Medulla oblongata (tissue), 1 donor: ENCODE measurements around the gene SCAMP3.

ENCODE experiments used
- DNase-seq: peaks from one replicate; pipeline ENCODE4 v3.0.0-alpha.2; 2015; ENCODE audit errors: extremely low spot score

The SCAMP3 gene

DNA sequence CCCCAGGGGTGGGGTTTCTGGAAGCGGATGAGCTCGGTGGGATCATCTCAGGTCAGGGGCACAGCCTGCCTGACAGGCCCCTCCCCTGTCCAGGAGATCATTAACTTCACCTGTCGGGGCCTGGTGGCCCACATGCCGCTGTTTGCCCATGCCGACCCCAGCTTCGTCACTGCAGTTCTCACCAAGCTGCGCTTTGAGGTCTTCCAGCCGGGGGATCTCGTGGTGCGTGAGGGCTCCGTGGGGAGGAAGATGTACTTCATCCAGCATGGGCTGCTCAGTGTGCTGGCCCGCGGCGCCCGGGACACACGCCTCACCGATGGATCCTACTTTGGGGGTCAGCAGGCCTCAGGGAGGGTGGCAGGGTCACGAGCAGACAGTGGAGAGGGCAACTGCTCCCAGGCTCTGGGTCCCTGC is 23.5 kb upstream of the SCAMP3 start:
- DNase-seq, result no peak

DNA sequence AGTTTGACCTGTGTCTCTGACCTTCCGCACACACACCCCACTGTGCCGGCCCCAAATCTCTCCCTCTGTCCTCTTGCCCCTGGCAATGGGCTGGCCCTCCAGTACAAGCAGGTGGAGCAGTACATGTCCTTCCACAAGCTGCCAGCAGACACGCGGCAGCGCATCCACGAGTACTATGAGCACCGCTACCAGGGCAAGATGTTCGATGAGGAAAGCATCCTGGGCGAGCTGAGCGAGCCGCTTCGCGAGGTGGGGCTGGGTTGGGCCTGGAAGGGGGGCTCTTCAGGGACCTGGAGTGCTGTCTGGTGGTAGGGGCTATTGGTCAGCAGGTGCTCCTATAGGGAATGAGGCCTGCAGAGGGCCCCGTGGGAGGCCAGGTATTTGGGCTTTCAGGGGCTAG is 22.9 kb upstream of the SCAMP3 start:
- DNase-seq, result no peak

DNA sequence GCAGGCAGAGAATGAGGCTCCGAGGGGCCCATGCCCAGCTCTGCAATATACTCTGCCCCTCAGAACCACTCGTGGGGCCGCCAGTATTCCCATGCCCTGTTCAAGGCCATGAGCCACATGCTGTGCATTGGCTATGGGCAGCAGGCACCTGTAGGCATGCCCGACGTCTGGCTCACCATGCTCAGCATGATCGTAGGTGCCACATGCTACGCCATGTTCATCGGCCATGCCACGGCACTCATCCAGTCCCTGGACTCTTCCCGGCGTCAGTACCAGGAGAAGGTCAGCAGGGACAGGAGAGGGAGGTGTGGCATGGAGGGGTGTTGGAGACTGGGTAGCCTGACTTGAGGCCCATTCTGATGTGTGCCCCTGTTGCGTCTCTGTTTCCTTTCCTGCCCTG is 22.3 kb upstream of the SCAMP3 start:
- DNase-seq, result no peak

DNA sequence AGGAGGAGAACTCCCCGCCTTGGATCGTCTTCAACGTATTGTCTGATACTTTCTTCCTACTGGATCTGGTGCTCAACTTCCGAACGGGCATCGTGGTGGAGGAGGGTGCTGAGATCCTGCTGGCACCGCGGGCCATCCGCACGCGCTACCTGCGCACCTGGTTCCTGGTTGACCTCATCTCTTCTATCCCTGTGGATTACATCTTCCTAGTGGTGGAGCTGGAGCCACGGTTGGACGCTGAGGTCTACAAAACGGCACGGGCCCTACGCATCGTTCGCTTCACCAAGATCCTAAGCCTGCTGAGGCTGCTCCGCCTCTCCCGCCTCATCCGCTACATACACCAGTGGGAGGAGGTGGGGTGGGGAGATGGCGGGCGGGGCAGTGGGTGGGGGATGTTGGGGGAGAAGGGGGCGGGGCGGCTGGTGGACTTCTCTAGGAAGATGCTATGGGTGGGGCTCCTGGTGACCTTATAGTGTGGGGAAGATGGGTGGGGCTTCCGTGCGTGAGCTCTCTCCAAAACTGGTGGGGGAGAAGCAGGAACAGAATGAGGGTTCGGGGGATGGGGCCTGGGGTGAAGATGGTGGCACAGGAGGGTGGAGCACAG is 20.4 kb upstream of the SCAMP3 start:
- no peak for DNase-seq

DNA sequence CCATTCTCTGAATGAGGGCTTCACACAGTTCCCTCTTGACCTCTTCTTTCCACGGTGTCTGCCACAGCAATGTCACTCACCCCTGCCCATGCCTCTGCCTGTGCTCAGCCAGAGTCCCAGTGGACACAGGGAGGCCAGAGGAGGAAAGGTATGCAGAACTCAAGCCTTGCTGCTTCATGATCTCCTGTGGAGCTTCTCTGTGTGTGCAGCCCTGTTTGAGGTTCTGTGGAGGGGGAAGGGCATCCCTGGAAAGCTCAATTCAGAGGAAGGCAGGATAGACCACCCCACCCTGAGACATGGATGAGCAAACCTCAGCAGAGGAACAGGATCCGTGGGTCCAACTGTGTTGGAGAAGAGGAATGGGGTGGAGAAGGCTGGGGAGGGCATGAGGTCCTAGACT is 17.1 kb upstream of the SCAMP3 start:
- DNase-seq, result no peak

DNA sequence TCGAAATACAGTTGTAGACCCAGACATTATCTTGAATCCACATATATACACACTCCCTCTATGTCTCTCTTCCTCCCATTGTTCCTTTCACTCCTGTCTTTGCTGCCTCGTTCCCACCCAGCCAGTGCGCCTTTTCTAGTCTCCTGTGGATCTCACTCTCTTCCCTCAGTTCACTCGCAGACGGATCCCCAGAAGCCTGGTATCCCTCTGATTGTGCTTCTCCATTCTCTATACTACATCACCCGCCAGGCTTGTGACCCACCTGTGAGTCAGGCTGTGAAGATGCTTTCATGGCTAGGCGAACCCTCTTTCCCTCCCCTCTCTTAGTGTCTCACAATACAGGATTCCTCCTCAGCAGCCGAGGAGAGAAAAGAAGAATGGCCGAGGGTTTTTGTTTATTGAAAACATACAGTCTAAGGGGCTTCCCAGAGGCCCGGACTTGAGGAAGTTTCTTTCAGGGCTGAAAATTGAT is 16.6 kb upstream of the SCAMP3 start:
- peak; percentile 8 for DNase-seq

DNA sequence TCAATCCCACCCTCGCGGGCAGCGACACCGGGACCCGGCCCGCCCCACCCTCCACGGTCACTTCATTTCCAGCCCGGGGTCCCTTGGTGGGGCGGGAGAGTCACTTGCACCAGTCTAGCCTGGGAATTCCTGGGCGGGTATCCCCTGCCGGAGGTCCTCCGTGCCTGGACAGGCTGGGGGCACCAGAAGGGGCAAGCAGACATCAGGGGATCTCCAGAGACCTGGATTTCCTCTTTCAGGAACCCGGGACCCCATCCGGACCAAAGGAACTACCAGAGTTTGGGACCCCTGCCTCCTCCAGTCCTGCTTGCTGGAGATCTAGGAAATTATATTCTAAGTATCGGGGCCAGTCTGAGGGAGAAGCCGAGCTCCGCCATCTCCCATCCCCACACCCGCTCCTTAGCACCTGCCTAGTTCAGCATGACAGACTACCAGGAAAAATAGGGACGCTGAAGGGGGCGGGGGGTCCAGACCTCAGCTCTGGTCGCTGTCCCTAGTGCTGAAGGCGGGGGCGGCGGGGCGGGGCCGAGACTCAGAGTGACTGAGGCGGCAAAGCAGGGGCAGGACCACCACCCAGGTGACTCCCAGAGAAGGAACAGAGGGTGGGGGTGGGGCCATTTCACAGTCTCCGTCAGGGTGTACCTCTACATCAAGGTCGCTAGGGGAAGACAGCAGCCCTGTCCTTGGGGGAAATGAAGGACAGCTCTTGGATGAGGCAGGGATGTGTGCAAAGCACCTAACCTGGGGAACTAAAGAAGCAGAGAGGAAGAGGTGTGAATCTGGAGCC is 15.9 kb upstream of the SCAMP3 start:
- peak; percentile 10 for DNase-seq

DNA sequence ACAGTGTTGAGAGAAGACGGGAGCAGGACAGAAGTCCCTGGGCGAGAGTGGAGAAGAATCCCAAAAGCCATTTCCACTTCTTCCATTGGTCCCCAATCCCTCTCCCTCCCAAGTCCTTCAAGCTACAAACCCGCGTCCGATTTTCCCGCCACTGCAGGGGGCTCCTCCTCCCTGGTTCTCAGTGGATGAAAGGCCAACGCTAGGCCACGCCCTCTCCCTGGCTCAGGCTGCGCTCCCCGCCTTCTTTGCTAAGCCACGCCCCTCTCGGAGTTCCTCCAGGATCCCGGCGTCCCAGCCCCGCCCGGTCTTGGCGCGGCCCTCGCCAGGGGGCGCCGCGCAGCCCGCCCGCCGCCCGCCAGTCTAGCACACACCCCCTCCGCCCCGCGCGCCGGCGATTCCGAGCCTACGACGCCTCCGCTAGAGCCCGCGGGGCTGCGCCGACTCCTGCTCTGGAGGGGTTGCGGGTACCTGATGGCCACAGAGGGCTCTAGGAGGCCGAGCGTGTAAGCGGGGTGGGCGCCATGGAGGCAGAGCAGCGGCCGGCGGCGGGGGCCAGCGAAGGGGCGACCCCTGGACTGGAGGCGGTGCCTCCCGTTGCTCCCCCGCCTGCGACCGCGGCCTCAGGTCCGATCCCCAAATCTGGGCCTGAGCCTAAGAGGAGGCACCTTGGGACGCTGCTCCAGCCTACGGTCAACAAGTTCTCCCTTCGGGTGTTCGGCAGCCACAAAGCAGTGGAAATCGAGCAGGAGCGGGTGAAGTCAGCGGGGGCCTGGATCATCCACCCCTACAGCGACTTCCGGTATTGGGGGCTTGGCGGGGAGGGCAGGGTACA is 15.1 kb upstream of the SCAMP3 start, which contains the start of gene HCN3:
HCN3 (plus strand) TSS at position 394 of the 832 bp plus-strand sequence; CDS start at position 522, 128 bp downstream.
- DNase-seq, result peak; percentile 99

DNA sequence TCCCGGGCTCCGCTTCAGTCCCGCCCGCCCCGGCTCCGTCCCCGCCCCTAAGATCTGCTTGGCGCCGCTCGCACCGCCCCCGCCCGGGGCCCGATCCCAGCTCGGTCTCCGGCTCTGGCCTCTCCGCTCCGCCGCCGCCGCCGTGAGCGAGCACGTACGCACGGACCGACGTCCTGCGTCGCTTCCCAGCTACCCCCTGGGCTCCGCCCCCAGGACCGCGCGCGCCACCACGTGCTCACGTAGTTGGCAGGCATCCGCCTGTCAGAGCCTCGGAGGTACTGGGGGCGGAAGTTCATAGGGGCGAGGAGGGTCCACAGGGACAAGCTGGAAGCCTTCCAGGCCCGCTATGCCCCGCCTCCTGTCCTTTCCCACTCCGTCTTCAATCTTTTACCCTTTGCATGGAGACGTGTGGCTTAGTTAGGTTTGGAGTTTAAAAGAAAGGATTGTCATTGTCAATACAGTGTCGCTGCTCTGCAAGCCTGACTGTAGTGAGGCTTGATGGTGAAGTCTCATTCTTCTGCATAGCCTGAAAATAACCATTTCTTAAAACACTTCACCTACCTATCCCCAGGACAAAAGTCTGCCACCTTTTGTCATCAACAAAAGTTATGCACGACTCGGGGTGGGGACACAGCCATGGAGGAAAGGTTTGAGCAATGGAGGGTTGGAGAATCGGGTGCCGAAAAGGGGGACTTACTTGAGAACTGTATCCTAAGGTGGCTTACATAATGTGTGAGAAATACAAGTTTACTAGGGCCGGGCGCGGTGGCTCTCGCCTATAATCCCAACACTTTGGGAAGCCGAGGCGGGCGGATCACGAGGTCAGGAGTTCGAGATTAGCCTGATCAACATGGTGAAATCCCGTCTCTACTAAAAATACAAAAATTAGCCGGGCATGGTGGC is 11.4 kb upstream of the SCAMP3 start, which contains the start of gene CLK2:
CLK2 (minus strand) TSS at position 162 of the 903 bp plus-strand sequence. CDS start 2,527 bp downstream, outside the sequence.
- DNase-seq, result peak; percentile 92

DNA sequence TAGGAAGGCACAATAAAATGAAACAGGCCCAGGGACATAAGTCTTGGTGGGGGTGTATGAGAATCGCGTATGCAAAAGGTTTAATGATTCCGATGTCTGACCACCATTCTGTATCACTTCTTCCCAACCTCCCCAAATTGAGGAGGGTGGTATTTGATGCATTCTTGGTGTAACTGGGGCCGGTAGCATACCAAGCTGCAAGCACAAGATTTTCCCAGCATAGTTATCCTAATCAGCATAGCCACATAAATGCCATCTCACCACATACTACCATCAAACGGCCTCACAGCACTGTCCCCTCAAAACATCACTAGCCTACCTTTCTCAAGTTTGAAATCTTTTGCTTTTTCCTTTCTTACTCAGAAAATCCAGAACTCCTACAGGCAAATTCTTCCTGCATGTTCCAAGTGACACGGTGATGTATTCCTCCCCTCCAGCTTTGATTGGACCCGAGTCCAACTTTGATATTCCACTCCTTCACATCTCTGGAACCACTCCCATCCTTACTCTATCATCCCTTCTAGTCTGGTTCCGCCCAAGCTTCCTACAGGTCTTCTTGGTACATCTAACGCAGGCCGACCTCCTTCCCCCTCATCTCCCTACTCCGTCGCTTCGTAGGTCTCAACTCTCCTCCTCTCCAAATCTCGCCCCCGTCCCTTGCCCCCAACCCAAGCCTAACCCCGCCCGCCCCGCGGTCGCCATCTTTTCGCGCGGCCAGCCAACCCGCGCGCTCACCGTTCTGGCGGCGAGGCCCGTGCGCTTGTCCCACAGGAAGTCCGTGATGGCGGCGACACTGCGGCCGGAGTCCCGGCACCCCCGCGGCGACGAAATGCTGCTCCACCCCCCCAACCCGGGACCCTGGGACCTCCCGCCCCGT is 10.5 kb upstream of the SCAMP3 start:
- DNase-seq, result peak; percentile 18

DNA sequence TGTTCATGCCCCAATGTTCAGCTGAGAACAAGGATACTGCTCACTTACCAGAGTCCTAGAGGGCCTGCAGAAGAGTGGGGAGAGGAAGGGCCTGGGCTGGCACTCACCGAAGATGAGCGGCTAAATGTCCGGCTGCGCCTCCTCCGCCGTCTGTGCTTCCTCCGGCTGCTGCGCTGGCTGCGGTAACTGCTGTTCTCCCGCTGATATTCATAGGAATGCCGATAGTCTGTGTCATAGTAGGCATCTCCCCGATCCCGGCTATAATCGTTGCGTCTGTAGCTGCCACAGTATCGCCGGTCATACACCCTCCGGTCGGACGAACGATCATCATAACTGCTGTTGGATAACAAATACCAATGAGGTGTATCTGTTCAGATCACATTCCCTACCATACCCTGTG is 7.2 kb upstream of the SCAMP3 start:
- no peak for DNase-seq

DNA sequence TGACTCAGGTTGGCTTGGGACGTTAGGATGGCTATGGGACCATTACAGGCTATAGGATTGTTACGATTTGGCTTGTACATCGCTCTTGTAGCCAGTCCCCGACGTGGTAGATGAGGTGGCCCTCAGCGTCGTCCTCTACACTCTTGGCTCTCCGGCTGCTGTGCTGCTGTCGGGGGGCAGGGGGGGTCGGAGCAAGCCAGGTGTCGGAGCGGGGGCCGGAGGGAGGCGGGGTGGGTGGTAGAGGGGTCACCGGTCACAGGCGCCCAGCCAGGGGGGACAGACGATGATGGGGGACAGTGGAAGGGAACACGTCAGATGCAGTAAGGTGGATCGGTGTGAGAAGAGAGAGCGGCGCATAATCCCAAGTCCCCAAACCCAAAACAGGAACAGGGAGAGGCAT is 6.5 kb upstream of the SCAMP3 start:
- DNase-seq, result no peak

DNA sequence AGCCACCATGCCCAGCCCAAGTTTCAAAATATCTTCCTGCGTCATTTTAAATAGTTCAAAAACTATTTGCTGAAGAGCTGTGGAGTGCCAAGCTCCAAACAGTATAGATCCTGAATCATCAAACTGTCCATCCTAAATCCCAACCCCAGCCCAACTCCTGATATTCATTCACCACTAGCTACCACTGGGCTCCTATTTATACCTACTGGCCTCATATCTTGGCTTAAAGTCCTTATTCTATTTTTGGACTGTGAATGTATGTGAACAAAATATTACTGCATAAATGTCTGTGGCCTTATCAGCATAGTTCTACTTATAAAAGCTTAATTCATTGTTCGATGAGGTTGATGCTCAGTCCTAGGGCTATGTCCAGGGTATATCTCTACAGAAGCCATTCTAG is 5.2 kb upstream of the SCAMP3 start:
- no peak for DNase-seq

DNA sequence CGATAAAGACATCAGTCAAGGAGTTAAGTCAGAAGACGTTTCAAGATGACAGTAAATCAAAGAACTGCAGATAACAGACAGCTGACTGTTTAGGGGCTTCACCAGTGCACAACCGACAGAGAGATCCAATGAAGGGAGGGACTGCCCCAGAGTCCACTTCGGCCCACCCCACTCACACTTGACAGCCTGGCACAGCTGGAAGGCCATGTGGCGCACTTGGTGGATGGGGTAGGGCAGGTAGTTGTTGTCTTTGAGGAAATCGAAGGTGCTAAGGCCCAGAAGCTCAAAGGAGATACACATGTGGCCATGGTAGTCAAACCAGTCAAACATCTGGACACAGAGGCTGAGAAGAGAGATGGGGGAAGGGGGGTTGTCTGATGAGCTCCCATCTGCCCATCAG is 4.4 kb upstream of the SCAMP3 start:
- no peak for DNase-seq

DNA sequence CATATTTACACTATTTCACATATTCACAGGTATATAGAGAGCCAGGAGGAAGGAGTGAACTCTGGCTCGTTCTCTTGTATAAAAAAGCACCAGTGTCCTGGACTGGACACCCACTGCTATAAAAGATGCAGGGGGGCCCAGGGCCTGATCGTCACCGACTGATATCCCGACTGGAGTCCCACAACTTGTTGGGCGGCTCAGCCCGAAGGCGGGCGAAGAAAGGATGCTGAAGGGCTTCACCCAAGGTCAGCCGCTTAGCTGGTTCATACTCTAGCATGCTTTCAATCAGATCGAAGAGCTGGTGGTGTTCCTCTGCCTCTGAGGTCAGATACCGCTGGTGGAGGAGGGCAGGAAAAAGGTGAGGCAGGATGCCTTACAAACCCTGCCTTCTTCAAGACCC is 907 bp upstream of the SCAMP3 start:
- no peak for DNase-seq

DNA sequence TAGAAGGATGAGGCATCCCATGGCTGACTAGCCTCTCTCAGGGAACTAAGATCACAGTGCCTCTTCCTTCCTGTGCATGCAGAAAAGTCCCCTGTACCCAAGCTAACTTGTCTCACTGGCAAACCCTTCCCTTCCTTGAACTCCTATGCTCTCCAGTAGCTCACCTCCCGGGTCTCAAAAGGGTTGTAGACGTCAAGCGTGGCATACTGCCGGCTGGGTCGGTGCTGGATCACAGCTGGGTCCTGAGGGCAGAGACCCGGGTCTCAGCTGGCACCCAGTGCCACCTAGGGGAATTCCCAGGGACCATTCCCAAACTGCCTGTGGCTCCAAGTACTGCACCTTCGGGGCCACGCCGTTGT is 688 bp downstream of the SCAMP3 start:
- DNase-seq, result no peak

DNA sequence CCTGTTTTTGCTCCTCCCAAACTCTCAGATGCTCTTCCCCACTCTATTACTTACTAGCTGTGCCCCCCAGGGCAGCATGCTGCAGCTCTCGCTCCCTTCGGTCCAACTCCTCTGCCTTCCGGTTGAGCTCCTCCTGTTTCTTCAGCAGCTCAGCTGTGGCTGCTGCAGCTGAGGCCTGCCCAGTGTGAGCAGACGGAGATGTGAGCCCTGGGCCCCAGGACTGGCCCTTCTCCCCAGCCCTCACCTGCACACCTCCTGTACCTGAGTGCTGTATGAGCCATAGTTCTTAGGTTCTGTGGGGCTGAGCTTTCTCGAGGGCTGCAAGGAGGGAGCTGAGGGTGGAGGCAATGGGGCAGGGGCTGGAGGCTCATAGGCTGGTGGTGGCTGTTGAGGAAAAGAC is 1.9 kb downstream of the SCAMP3 start:
- DNase-seq, result no peak

DNA sequence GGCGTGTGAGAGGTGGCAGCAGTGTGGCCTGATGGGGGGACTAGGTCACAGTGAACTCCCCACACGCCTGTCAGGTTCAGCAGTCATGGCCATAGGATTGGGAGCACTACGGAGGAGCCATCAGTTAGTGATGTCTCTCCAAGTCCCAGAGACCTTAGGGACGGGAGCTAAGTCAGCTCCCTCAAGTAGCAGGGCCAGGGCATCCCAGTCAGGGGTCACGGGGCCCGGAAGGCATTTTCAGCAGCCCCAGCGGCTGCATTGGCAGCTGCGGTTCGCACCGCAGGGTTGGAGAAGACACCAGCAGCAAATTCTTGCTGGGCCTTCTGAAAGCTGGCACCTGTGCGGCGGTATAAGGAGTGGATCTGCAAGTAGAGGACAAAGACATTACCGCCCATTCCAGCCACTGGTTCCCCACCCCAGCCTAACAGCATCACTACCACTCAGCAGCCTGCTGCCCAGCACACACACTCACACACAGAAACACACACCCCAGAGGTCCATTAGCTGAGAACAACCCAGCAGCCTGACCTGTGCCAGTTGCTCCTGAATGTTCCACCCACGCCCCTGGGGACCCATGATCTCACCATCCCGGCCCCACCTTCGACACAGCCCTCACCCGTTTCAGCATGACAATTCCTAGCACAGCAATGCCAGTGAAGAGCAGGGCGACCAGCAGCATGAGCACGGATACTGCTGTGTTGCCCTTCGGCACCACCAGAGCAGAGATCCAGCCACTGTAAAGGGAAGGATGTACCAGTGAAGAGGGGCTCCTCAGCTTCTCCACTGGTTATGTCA is 5.9 kb downstream of the SCAMP3 start:
- DNase-seq, result no peak

DNA sequence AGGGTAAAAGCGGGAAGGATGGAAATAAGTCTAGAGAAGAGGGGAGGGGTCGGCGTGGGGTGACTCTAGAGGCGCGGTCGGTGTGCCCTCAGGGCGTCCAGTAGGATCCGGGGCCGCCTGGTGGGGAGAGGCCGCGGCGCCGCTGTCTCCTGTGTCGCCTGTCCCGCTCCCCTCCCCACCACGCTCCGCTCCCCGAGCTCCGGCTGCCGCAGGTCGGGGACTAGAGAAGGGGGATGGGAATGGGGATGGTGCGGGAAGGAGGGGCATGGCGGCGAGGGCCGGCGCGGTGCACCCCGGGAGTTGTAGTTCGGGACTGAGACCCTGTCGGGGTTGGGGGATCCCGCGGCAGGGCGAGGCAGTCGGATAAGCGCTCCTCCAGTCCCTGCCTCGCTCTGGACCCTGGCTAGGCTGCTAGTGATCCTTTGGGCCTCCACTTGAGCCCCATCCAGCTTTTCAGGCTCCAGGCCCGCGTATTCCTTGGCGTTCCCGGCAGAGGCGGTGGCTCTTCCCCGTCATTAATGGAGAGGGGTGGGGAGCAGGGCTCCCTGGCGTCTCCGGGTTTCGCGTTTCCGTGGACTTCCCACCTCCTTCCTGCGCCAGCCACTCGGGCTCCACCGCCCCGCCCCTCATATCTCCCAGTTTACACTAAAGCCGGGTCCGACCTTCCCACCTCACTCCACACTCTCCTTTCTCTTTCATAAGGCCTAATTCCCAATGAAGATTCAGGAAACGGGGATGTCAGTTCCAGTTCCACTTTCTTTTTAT is 6.7 kb downstream of the SCAMP3 start, which contains the start of gene ENTREP3:
ENTREP3 (minus strand) TSS at position 241 of the 765 bp plus-strand sequence. CDS start 606 bp downstream, outside the sequence.
- DNase-seq, result peak; percentile 91
